Endothelial cell (in vitro differentiated cells): ENCODE measurements around the gene NPC1L1. TPM values are rescaled to one million over a fixed set of nuclear protein-coding genes. Genes with fewer than 3 reads are reported as not detected.

ENCODE experiments used
- DNase-seq: peaks from one replicate; pipeline ENCODE4 v3.0.0; 2021; ENCODE audit warnings: low spot score
- H3K27ac Mint-ChIP-seq: one replicate; pipeline ENCODE4 v1.8.0; 2021; ENCODE audit warnings: mixed read lengths, inconsistent platforms; ENCODE audit not compliant: unreplicated experiment
- H3K27me3 Mint-ChIP-seq: one replicate; pipeline ENCODE4 v1.8.0; 2021; ENCODE audit warnings: mild to moderate bottlenecking, moderate library complexity, mixed read lengths, inconsistent platforms; ENCODE audit not compliant: unreplicated experiment
- H3K36me3 Mint-ChIP-seq: one replicate; pipeline ENCODE4 v1.8.0; 2021; ENCODE audit warnings: mild to moderate bottlenecking, low read depth, mixed read lengths, inconsistent platforms; ENCODE audit not compliant: unreplicated experiment
- H3K4me1 Mint-ChIP-seq: one replicate; pipeline ENCODE4 v1.8.0; 2021; ENCODE audit warnings: mild to moderate bottlenecking, mixed read lengths, inconsistent platforms; ENCODE audit not compliant: unreplicated experiment
- H3K4me3 Mint-ChIP-seq: one replicate; pipeline ENCODE4 v1.8.0; 2021; ENCODE audit warnings: mild to moderate bottlenecking, mixed read lengths, inconsistent platforms; ENCODE audit not compliant: unreplicated experiment
- H3K9me3 Mint-ChIP-seq: one replicate; pipeline ENCODE4 v1.8.0; 2021; ENCODE audit warnings: mixed read lengths, inconsistent platforms; ENCODE audit not compliant: unreplicated experiment
- CTCF ChIP-seq: fragments of 200-600 bp; sonication (generic); IDR thresholded peaks from one replicate; pipeline ENCODE4 v1.5.0; 2021; ENCODE audit warnings: antibody characterized with exemption; ENCODE audit not compliant: unreplicated experiment
- total RNA-seq: library from RNA; stranded (reverse); fragmentation: NEBNext Ultra II Directional; extraction: Animal tissue kit (Norgen Biotek cat#: 25700); gene quantifications from one replicate; pipeline ENCODE4 v1.2.1, GENCODE V29; 2021; ENCODE audit not compliant: unreplicated experiment

The NPC1L1 gene
- total RNA-seq, 1 donor from 2014 or later: not detected

GRCh38 chr7:44470628-44471245 is 70.4 kb downstream of the NPC1L1 start:
- H3K36me3 Mint-ChIP-seq: peaks cover 5% of the 10 kb centered on the region
- H3K27me3 Mint-ChIP-seq: peaks cover 1% of the 10 kb centered on the region
- no peaks in the 10 kb centered on the region for H3K9me3 Mint-ChIP-seq
- no peak overlapping the region for H3K4me3 Mint-ChIP-seq
- DNase-seq: no peak
- H3K27ac Mint-ChIP-seq: no peak overlapping the region
- H3K4me1 Mint-ChIP-seq: peaks cover 4% of the 10 kb centered on the region
- no peak for TF ChIP-seq CTCF

- Mint-ChIP-seq H3K4me1 (peaks cover 4% of the 10 kb centered on the region), H3K36me3 (peaks cover 5% of the 10 kb centered on the region), H3K9me3 (no peaks in the 10 kb centered on the region), H3K27me3 (peaks cover 1% of the 10 kb centered on the region), H3K27ac (no peak overlapping the region), H3K4me3 (no peak overlapping the region)
- DNase-seq: no peak
- no peak for TF ChIP-seq CTCF
These were observed 71.0 kb downstream of the NPC1L1 start for GRCh38 chr7:44470135-44470479.

- Mint-ChIP-seq H3K9me3 (no peaks in the 10 kb centered on the region), H3K36me3 (peaks cover 8% of the 10 kb centered on the region), H3K4me1 (peaks cover 4% of the 10 kb centered on the region), H3K4me3 (no peak overlapping the region), H3K27ac (no peak overlapping the region), H3K27me3 (peaks cover 1% of the 10 kb centered on the region)
- no peak for TF ChIP-seq CTCF
- DNase-seq: no peak
These were observed 71.5 kb downstream of the NPC1L1 start for GRCh38 chr7:44469461-44470134.

GRCh38 chr7:44467217-44467548 is 73.9 kb downstream of the NPC1L1 start:
- Mint-ChIP-seq H3K4me3 (no peak overlapping the region), H3K9me3 (no peaks in the 10 kb centered on the region), H3K27ac (no peak overlapping the region), H3K27me3 (no peaks in the 10 kb centered on the region), H3K4me1 (peaks cover 4% of the 10 kb centered on the region), H3K36me3 (peaks cover 9% of the 10 kb centered on the region)
- no peak for TF ChIP-seq CTCF
- no peak for DNase-seq

GRCh38 chr7:44466300-44467216 is 74.6 kb downstream of the NPC1L1 start:
- DNase-seq: no peak
- H3K4me1 Mint-ChIP-seq: peaks cover 8% of the 10 kb centered on the region
- H3K27me3 Mint-ChIP-seq: no peaks in the 10 kb centered on the region
- no peak overlapping the region for H3K27ac Mint-ChIP-seq
- no peaks in the 10 kb centered on the region for H3K9me3 Mint-ChIP-seq
- H3K4me3 Mint-ChIP-seq: no peak overlapping the region
- peaks cover 9% of the 10 kb centered on the region for H3K36me3 Mint-ChIP-seq
- no peak for TF ChIP-seq CTCF
